NCI-H774 (cell line): ENCODE measurements around the gene PCYT1B.
"Not testable (repeated sequence)": the region's sequence is repeated elsewhere in the genome, so short reads cannot be mapped to it uniquely, and the experiment has no call there.

ENCODE experiments used
- DNase-seq: peaks from one replicate; lab custom pipeline; 2025; lab: John Stamatoyannopoulos, UW

PCYT1B gene

DNA sequence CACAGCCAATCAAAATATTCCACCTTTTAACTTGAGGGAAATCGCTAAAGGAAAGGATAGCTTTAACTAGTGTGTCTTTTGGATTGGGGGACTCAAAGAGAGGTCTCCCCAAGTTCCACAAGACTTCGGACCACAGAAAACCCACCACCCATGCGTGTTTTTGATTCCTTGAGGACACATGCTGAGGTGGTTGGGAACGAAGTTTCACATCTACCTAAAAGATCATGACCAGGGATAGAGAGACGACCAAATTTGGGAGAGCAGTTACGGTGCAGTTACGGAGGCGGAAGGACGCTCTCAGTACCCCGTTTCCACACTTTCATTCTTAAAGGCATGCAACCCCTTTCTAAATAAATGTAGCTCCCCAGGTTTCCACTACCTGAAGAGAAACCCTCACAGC, 1.1 kb downstream of the PCYT1B start:
- DNase-seq = no peak

GRCh38 chrX:24643116-24643515, 4.0 kb downstream of the PCYT1B start:
- no peak for DNase-seq

DNA sequence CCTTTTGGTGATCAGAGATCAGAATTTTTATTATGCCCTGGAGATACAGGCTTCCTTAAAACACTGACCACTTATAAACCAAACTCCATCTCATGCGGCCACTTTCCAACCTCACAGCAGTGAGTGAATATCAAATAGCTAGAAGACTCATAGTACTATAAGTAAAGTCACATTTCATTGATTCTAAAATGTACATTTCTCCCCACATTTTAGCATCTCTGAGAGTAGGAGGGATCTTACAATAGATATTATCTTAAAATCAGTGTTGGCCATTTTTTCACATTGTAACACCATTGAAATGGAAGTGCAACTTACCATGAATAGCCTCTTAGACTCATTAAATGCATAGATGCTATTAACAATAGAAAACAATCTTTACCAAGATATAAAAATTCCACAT, 17.4 kb downstream of the PCYT1B start:
- DNase-seq = no peak

DNA sequence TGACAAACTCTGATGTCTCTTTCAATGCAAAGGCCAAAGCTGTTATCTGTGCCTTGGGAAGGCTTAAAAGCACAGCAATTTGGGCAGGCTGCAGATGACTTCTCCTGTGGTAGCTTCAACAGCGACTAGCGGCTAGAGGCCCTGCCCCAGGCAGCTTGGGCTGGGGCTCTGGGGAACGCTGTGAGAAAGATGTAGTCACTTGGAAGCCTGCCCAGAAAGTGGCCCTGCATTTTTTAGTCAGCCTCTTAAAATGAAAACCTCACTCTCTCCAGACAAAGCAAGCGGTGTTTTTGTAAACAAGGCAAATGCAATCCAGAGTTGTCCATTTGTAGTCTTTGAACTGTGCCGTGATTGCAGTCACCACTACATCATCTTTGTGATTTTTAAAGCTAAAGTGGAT, 27.5 kb downstream of the PCYT1B start:
- peak; percentile 10 for DNase-seq

DNA sequence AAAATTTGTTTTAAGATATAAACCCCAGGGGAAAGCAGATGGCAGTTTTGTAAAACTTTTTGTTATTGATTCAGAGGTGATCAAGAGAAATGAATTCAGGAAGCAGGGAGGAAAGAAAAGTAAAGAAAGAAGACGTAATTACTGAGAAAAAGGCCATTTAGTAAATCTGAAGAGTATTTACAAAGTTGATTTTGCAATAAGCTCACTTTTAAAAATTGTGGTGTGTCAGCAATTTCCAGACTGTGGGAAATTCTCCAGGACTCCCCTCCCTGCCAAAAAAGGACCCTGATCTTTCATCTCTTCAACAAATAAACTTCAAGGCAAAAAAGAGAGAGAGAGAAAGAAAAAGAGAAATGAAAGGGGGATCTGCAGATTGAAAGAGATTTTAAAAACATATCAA, 36.6 kb downstream of the PCYT1B start:
- DNase-seq = no peak

DNA sequence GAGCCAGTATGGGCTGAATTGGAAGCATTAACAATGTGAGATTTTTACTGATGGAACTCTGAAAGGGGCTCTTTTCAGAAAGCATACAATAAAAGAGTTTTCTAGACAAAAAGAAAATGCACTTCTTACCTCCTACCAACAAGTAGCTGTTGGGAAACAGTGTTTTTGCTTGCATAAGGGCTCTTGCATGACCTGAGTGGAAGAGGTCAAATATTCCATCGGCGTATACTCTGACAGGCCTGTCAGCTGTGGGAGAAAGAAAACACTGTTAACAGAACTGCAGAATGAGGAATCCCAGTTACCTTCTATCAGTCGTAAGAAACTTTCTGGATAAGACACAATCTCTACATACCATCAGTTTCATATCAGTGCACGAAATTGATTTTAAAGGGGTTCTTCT, 39.5 kb downstream of the PCYT1B start:
- no peak for DNase-seq

- DNase-seq = not testable (repeated sequence)
Measured at GRCh38 chrX:24605941-24606340, 41.2 kb downstream of the PCYT1B start.

DNA sequence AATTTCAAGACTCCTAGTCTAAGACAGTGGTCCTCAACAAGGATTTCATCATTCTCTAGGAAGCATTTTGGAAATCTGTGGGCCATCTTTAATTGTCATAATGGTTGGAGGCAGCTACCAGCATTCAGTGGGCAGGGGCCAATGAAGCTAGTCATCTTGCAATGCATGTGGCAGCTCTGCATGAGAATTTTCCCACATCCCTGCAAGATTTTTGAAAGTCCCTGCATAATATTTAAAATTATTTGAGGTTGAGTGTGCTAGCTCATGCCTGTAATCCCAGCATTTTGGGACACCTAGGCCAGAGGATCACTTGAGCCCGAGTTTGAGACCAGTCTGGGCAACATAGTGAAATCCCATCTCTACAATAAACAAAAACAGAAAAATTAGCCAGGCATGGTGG, 44.0 kb downstream of the PCYT1B start:
- DNase-seq = no peak

- DNase-seq = no peak
Measured at GRCh38 chrX:24601858-24602257, 45.3 kb downstream of the PCYT1B start.

- no peak for DNase-seq
Measured at GRCh38 chrX:24594501-24594900, 52.6 kb downstream of the PCYT1B start.

GRCh38 chrX:24590111-24590510, 57.0 kb downstream of the PCYT1B start:
- no peak for DNase-seq

DNA sequence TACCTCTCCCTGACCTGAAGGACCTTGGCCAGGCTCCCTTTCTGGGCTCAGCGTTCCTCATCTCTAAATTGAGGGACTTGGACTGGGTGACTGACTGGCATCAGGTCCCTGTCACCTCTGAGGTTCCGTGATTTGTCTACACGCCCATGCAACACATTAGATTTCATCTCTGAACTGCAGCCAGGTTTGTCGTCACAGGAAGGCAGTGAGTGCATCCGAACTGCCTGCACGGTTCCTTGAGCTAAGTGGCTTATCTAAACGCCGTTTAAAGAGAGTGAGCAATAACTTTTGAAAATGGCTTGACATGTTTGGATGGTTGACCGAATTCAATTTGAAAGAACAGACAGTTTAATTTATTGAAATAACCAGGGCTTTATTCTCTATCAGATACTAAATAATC, 70.1 kb downstream of the PCYT1B start:
- no peak for DNase-seq

- DNase-seq = no peak
Measured at GRCh38 chrX:24575496-24575895, 71.7 kb downstream of the PCYT1B start.

DNA sequence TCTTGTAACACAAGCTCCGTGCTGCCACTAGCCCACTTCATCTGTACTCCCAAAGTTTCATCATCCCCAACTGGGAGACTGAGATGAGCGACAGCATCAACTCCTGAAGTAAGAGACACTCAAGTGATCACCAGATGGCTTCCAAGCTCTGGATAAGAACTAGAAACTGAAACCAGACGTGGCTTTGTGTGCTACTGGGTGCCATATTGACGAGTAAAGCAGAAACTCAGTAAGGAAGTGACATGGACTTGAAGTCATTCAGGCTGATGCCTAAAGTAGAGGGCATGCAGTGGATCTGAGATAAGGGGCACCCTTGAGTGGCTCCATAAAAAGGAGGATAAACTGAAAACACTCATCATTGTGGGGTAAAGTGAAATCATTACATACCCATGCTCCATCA, 72.4 kb downstream of the PCYT1B start:
- no peak for DNase-seq

- no peak for DNase-seq
Measured at GRCh38 chrX:24567169-24567568, 80.0 kb downstream of the PCYT1B start.

DNA sequence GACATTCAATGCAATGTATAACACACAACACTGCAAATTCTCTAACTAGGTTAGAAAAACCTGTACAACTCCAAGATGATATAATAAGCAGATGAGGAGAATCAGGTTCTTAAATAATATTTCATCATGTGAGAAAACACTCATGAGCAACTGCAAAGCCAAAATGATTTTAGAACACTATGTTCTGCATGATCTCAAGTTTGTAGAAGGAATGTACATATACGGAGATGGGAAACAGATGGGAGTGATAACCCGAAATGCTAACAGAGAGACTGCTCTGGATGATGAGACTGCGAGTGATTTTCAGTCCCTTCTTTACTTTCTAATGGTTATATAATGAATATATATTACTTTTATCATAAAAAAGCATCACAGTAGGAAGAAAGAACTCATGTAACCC, 80.9 kb downstream of the PCYT1B start:
- DNase-seq = no peak

DNA sequence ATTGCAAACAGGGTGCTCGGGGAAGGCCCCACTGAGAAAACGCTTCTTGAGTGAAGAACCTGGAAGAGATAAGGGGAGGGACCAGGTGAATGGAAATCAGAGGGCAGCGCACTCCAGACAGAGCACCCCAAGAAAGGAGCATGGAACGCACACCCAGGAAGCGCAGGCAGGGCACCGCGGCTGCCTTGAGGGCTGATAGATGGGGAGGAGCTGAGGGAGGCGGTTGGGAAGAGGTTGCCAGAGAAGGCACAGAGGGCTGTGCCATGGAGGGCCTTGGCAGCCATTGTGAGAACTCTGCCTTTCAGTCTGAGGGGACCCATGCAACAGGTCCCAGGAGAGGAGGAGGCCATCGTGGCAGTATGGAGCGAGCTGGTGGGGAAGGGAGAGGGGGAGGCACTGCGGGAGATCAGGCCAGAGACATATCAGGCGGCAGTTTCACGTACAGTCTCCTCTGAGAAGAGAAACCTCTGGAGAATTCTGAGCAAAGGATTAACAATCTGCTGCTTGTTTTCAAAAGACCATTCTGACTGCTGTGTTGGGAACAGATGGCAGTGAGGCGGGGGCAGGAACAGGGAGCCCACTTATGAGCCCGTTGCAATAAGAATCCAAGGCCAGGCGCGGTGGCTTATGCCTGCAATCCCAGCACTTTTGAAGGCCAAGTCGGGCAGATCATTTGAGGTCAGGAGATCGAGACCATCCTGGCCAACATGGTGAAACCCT, 83.7 kb downstream of the PCYT1B start:
- DNase-seq = no peak

GRCh38 chrX:24561121-24561520, 86.0 kb downstream of the PCYT1B start:
- DNase-seq = no peak

- DNase-seq = no peak
Measured at GRCh38 chrX:24553011-24553410, 94.1 kb downstream of the PCYT1B start.

- DNase-seq = no peak
Measured at GRCh38 chrX:24550166-24550565, 97.0 kb downstream of the PCYT1B start.

DNA sequence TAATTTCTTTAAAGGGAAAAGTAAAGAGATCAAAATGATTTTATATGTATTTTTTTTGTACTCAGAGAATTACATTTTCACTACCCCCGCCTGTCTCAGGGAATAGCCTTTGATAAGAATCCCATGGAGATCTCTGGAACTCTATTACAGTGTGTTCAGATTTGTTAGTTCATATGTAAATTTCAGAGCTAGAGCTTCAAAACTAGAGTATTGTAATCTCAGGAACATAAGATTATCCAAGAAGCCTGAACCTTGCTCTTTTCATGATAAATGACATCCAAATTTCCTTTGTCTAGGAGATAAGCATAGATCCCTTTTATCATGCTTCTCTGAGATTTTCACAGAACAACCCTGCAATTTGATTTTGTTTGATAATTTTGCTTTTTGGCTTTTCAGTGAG, 99.2 kb downstream of the PCYT1B start:
- no peak for DNase-seq

DNA sequence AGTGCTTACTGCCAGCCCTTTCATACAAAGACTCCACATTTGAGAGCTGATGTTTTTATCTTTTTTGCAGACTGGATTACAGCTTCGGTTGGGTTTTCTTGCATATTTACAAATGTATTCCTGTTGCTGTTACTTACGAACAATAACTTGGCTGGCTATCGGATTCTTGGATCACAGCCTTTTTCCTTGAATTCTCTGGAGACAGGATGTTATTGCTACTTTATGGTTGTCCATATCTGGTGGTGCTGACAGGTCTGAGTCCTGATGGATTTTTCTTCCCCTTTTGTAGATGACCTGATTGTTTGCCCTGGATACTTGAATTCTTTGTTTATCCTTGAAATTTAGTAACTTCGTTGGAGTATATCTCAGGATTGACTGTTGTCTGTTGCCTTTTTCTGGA, 104.4 kb downstream of the PCYT1B start:
- no peak for DNase-seq

- DNase-seq = no peak
Measured at GRCh38 chrX:24536551-24536950, 110.6 kb downstream of the PCYT1B start.

DNA sequence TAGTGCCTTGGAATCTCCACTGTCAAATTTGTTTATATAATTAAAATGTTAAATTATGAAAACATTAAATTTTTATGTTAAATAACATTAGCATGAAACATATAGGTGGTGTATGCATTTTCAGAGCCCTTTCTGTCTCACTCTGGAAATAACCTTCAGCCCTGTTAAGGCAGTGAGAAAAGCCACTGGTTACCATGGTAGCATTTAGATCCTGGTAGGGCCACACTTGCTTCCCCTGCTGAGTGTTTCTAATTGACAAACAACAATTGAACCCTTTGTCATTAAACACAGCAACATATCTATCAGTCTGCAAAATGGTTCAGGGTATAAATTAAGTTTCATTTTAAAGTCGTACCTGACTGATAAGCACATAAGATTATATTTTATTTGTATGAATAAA, 118.5 kb downstream of the PCYT1B start:
- DNase-seq = no peak

DNA sequence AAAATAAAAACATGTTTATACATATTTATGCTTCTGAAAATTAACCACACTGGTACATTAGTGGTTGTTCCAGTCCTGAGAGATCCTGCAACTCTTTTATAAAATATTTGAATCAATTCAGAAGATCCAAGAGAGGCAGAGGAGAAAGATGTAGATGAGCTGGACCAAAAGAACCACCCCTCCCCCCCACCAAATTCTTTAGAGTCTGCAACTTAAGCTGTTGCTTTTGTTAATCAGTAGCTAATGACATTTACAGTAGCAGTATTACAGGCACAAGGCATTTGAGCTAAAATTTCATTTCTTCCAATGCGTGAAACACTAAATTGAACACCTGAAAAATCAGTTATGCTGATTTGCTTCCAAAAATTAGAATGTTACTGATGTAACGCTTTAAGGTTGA, 120.5 kb downstream of the PCYT1B start:
- no peak for DNase-seq
